ENCODE measurements around the gene CAMK4. TPM values are rescaled to one million over a fixed set of nuclear protein-coding genes. Genes with fewer than 3 reads are reported as not detected.

CAMK4 gene
- total RNA-seq (2022) = 19.4 and 23.3 TPM in 2 replicates
- percentile 66 among the genes with signal in this experiment for Bru-seq, nascent RNA
- percentile 52 among the genes with signal in this experiment for BruChase-seq, experiment 1, labeled RNA remaining after a 6-hour chase
- percentile 51 among the genes with signal in this experiment for BruChase-seq, experiment 2, labeled RNA remaining after a 2-hour chase
- long read RNA-seq, full-length matches to known transcripts = 5 of 9 reads
- long read RNA-seq, partial matches to known transcripts = 1 of 9 reads
- long read RNA-seq, other reads (novel, unspliced or antisense) = 3 of 9 reads

DNA sequence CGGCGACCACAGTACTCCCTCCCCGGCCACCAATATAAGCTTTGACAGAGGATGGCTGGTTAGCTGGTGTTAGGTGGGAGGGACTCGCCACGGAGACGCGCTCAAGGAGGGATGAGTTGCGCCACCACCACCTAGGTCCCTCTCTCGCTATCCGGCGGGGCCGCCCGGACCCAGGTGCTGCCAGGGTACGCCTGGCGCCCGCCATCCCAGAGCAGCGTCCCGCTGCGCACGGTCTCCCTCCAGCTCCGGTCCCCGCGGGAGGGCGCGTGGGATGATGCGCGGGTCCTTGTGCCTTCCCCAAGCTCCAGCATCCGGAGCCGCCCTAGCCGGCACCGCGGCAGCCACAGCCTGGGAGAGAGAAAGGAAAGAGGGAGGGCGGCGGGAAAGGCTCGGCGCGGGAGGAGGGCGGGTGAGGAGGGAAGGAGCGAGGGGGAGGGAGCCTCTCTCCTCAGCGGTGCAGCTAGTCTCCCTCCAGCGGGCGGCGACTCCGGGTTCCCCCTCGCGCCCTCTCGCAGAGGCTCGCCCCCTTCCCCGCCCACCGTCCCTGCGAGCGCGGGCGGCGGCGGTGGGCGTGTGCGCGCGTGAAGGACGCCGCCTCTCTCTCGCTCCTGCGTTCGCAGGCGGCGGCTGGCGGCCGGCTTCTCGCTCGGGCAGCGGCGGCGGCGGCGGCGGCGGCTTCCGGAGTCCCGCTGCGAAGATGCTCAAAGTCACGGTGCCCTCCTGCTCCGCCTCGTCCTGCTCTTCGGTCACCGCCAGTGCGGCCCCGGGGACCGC is at the start of gene CAMK4:
Gene CAMK4, plus strand, starts transcription at position 598 of the 774 bp plus-strand sequence. Its CDS starts 100 bp downstream, at position 698.
- intact Hi-C loops (cut with micrococcal nuclease; ENCODE audit: unreplicated experiment) = loop anchor here (2.0 kb wide), 2 partner anchors 37 to 55 kb away; no protein-coding TSS in a partner anchor
- no peaks in the 10 kb centered on the region for H3K27me3 Mint-ChIP-seq (ENCODE audit: unreplicated experiment)
- no peak for TF ChIP-seq CTCF (IDR thresholded peaks at IDR 0.05; ENCODE audit: unreplicated experiment)
- H3K4me1 Mint-ChIP-seq (ENCODE audit: low read depth, unreplicated experiment) = peaks cover 35% of the 10 kb centered on the region
- peak within 1 kb of the TSS; percentile 92 for H3K4me3 Mint-ChIP-seq (ENCODE audit: low read depth, unreplicated experiment)
- no TSS peak for BruUV-seq (replicated peaks)
- DNase-seq = peak; percentile 87
- H3K27ac Mint-ChIP-seq (ENCODE audit: unreplicated experiment) = peak within 1 kb of the TSS; percentile 62
- peaks cover 23% of the 10 kb centered on the region for H3K36me3 Mint-ChIP-seq (ENCODE audit: insufficient read depth, unreplicated experiment)
- CTCF ChIA-PET = interaction anchor here (0.5 to 1.8 kb wide), 9 partner anchors 13 to 1914 kb away, joined by 3 to 5 read pairs (median 3); no protein-coding TSS in a partner anchor
- no peaks in the 10 kb centered on the region for H3K9me3 Mint-ChIP-seq (ENCODE audit: low read depth, unreplicated experiment)

GRCh38 chr5:111183064-111183463 is 41.1 kb upstream of the CAMK4 start:
- H3K9me3 Mint-ChIP-seq (ENCODE audit: low read depth, unreplicated experiment) = no peaks in the 10 kb centered on the region
- TF ChIP-seq CTCF (IDR thresholded peaks at IDR 0.05; ENCODE audit: unreplicated experiment) = no peak
- H3K36me3 Mint-ChIP-seq (ENCODE audit: insufficient read depth, unreplicated experiment) = no peaks in the 10 kb centered on the region
- H3K4me1 Mint-ChIP-seq (ENCODE audit: low read depth, unreplicated experiment) = no peaks in the 10 kb centered on the region
- intact Hi-C loops (cut with micrococcal nuclease; ENCODE audit: unreplicated experiment) = no loop called here
- no peak for DNase-seq
- no peak overlapping the region for H3K4me3 Mint-ChIP-seq (ENCODE audit: low read depth, unreplicated experiment)
- no peaks in the 10 kb centered on the region for H3K27me3 Mint-ChIP-seq (ENCODE audit: unreplicated experiment)
- H3K27ac Mint-ChIP-seq (ENCODE audit: unreplicated experiment) = no peak overlapping the region
- BruUV-seq (replicated peaks) = no TSS peak
- CTCF ChIA-PET = no interaction called here

DNA sequence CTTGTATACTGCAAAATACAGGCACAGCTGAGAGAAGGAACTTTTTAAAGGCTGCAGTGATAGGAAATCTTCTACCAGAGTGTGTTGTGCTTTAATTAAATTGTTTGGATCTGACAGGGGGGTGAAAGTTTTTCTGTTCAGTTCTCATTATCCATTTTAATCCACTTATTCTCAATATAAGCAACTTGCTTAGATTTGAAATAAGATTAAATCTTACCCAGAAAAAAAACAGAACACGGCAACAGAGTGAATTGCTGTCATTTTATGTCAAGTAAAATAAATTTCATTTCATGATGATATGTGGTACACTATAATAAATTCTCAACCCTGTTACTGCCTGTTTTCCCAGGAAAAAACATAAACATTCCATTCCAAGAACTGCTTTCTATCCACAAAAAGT is 37.1 kb upstream of the CAMK4 start:
- H3K4me3 Mint-ChIP-seq (ENCODE audit: low read depth, unreplicated experiment) = no peak overlapping the region
- BruUV-seq (replicated peaks) = no TSS peak
- CTCF ChIA-PET = no interaction called here
- no peaks in the 10 kb centered on the region for H3K4me1 Mint-ChIP-seq (ENCODE audit: low read depth, unreplicated experiment)
- H3K36me3 Mint-ChIP-seq (ENCODE audit: insufficient read depth, unreplicated experiment) = no peaks in the 10 kb centered on the region
- H3K27me3 Mint-ChIP-seq (ENCODE audit: unreplicated experiment) = no peaks in the 10 kb centered on the region
- no peaks in the 10 kb centered on the region for H3K9me3 Mint-ChIP-seq (ENCODE audit: low read depth, unreplicated experiment)
- H3K27ac Mint-ChIP-seq (ENCODE audit: unreplicated experiment) = no peak overlapping the region
- TF ChIP-seq CTCF (IDR thresholded peaks at IDR 0.05; ENCODE audit: unreplicated experiment) = no peak
- DNase-seq = no peak
- intact Hi-C loops (cut with micrococcal nuclease; ENCODE audit: unreplicated experiment) = no loop called here

DNA sequence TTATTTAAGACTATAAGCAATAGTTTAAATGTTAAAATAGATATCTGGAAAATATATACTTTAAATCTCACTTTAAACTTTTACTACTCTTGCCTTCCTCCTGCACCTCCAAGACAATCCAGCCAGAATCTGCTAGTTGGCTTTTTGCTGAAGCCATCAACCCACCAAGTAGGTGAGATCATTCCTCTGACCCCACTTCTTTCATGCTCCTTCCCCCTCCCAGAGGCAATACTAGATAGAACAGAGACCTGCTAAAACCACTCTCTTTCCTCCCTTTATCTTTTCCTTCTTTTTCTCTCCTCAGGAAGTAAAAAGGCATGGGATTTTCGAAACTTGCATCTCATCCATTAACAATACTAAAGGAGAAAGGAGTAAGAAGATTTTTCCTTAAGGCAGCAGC is 30.1 kb upstream of the CAMK4 start:
- Mint-ChIP-seq H3K36me3 (ENCODE audit: insufficient read depth, unreplicated experiment) (no peaks in the 10 kb centered on the region), H3K4me3 (ENCODE audit: low read depth, unreplicated experiment) (no peak overlapping the region), H3K9me3 (ENCODE audit: low read depth, unreplicated experiment) (no peaks in the 10 kb centered on the region), H3K27ac (ENCODE audit: unreplicated experiment) (no peak overlapping the region), H3K4me1 (ENCODE audit: low read depth, unreplicated experiment) (no peaks in the 10 kb centered on the region), H3K27me3 (ENCODE audit: unreplicated experiment) (no peaks in the 10 kb centered on the region)
- no peak for DNase-seq
- TF ChIP-seq CTCF (IDR thresholded peaks at IDR 0.05; ENCODE audit: unreplicated experiment) = no peak
- CTCF ChIA-PET = no interaction called here
- BruUV-seq (replicated peaks) = no TSS peak
- intact Hi-C loops (cut with micrococcal nuclease; ENCODE audit: unreplicated experiment) = no loop called here
